OCI-LY3 (cell line): Measurements from ENCODE around the gene BASP1.

ENCODE experiments used
- H2AFZ ChIP-seq: fragments of 200-600, 300-600 bp; shearing (Covaris generic); 2 replicates; pipeline ENCODE4 v1.6.0; 2014; ENCODE audit warnings: antibody characterized with exemption, low read depth, low read length
- H3K27ac ChIP-seq: fragments of 200-600, 300-600 bp; sonication (generic); 2 replicates; pipeline ENCODE4 v1.5.1; 2014; ENCODE audit warnings: mild to moderate bottlenecking, low read length, moderate library complexity, mixed read lengths
- H3K27me3 ChIP-seq: fragments of 200-600, 300-600 bp; sonication (generic); 2 replicates; pipeline ENCODE4 v1.6.1; 2014; ENCODE audit warnings: low read depth, low read length, mixed read lengths
- H3K36me3 ChIP-seq: fragments of 200-600, 300-600 bp; sonication (generic); replicated peaks from 2 replicates; pipeline ENCODE3; 2014; ENCODE audit warnings: low read depth, low read length, mixed read lengths
- H3K4me1 ChIP-seq: fragments of 300-600, 200-600 bp; sonication (generic); 2 replicates; pipeline ENCODE4 v1.6.1; 2014; ENCODE audit warnings: low read length, mixed read lengths
- H3K4me2 ChIP-seq: fragments of 200-600, 300-600 bp; sonication (generic); 2 replicates; pipeline ENCODE4 v1.6.1; 2014; ENCODE audit warnings: low read length, mixed read lengths
- H3K4me3 ChIP-seq: fragments of 300-600, 200-600 bp; sonication (generic); 2 replicates; pipeline ENCODE4 v1.5.1; 2014; ENCODE audit warnings: antibody characterized with exemption, mild to moderate bottlenecking, low read length, moderate library complexity
- H3K79me2 ChIP-seq: fragments of 300-600, 200-600 bp; shearing (Covaris generic); 2 replicates; pipeline ENCODE4 v1.6.1; 2014; ENCODE audit warnings: mild to moderate bottlenecking, low read length, mixed read lengths
- H3K9ac ChIP-seq: fragments of 300-600, 200-600 bp; shearing (Covaris generic); 2 replicates; pipeline ENCODE4 v1.6.0; 2014; ENCODE audit warnings: mild to moderate bottlenecking, low read length, moderate library complexity
- H3K9me3 ChIP-seq: fragments of 200-600, 300-600 bp; shearing (Covaris generic); 2 replicates; pipeline ENCODE4 v1.6.1; 2014; ENCODE audit warnings: low read length, mixed read lengths; ENCODE audit not compliant: insufficient read depth
- H4K20me1 ChIP-seq: fragments of 200-600, 300-600 bp; sonication (generic); 2 replicates; pipeline ENCODE4 v1.6.1; 2016; ENCODE audit warnings: low read length, mixed read lengths; ENCODE audit not compliant: insufficient read depth
- EZH2phosphoT487 ChIP-seq: fragments of 200-600 bp; shearing (Covaris generic); IDR thresholded peaks from 2 replicates; pipeline ENCODE4 v1.6.1; 2018; ENCODE audit warnings: antibody characterized with exemption, mixed run types, low read depth
- TF ChIP-seq, protein P1 (sequence below): fragments of 200-600, 300-600 bp; sonication (generic); IDR thresholded peaks from 2 replicates; pipeline ENCODE4 v1.5.1; 2014; ENCODE audit warnings: antibody characterized with exemption, low read length, low read depth

BASP1 gene

GRCh38 chr5:17219992-17220391 is 2.6 kb downstream of the BASP1 start:
- peaks cover 76% of the 10 kb centered on the region for H3K79me2 ChIP-seq
- peak overlapping the region; percentile 91 for H3K9ac ChIP-seq
- no peaks in the 10 kb centered on the region for H3K27me3 ChIP-seq
- H3K4me2 ChIP-seq, result peak overlapping the region; percentile 98
- H4K20me1 ChIP-seq, result peaks cover 63% of the 10 kb centered on the region
- no peaks in the 10 kb centered on the region for H3K9me3 ChIP-seq
- TF ChIP-seq, protein P1, sequence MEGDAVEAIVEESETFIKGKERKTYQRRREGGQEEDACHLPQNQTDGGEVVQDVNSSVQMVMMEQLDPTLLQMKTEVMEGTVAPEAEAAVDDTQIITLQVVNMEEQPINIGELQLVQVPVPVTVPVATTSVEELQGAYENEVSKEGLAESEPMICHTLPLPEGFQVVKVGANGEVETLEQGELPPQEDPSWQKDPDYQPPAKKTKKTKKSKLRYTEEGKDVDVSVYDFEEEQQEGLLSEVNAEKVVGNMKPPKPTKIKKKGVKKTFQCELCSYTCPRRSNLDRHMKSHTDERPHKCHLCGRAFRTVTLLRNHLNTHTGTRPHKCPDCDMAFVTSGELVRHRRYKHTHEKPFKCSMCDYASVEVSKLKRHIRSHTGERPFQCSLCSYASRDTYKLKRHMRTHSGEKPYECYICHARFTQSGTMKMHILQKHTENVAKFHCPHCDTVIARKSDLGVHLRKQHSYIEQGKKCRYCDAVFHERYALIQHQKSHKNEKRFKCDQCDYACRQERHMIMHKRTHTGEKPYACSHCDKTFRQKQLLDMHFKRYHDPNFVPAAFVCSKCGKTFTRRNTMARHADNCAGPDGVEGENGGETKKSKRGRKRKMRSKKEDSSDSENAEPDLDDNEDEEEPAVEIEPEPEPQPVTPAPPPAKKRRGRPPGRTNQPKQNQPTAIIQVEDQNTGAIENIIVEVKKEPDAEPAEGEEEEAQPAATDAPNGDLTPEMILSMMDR, result no peak
- no peak for TF ChIP-seq EZH2phosphoT487
- no peak overlapping the region for H2AFZ ChIP-seq
- peak overlapping the region; percentile 81 for H3K27ac ChIP-seq
- H3K36me3 ChIP-seq, result peaks cover 27% of the 10 kb centered on the region
- H3K4me1 ChIP-seq, result peaks cover 60% of the 10 kb centered on the region
- H3K4me3 ChIP-seq, result peak overlapping the region; percentile 98

DNA sequence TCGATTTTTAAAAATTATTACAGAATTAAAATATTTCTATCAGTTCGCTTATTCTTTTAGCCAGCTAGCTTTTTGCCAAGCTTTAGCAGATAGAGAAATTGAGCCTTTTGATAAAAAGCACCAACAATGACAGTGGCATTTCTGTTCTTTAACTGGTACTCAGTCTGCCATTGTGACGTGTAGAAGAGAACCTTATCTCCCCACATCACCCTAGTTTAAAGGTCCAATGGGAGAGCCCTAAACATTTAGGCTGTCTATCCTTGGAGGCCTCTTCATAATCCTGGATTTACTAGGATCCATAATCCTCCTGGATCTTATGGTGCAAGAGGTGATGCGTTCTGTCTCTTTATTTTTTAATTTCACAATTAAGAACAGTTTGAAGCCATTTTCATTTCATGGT is 3.0 kb downstream of the BASP1 start:
- peaks cover 59% of the 10 kb centered on the region for H3K4me1 ChIP-seq
- H4K20me1 ChIP-seq, result peaks cover 68% of the 10 kb centered on the region
- peaks cover 27% of the 10 kb centered on the region for H3K36me3 ChIP-seq
- H3K9me3 ChIP-seq, result no peaks in the 10 kb centered on the region
- peak overlapping the region; percentile 98 for H3K4me2 ChIP-seq
- no peak overlapping the region for H2AFZ ChIP-seq
- peaks cover 81% of the 10 kb centered on the region for H3K79me2 ChIP-seq
- H3K27ac ChIP-seq, result peak overlapping the region; percentile 81
- H3K27me3 ChIP-seq, result no peaks in the 10 kb centered on the region
- peak overlapping the region; percentile 98 for H3K4me3 ChIP-seq
- no peak for TF ChIP-seq EZH2phosphoT487
- H3K9ac ChIP-seq, result peak overlapping the region; percentile 91

DNA sequence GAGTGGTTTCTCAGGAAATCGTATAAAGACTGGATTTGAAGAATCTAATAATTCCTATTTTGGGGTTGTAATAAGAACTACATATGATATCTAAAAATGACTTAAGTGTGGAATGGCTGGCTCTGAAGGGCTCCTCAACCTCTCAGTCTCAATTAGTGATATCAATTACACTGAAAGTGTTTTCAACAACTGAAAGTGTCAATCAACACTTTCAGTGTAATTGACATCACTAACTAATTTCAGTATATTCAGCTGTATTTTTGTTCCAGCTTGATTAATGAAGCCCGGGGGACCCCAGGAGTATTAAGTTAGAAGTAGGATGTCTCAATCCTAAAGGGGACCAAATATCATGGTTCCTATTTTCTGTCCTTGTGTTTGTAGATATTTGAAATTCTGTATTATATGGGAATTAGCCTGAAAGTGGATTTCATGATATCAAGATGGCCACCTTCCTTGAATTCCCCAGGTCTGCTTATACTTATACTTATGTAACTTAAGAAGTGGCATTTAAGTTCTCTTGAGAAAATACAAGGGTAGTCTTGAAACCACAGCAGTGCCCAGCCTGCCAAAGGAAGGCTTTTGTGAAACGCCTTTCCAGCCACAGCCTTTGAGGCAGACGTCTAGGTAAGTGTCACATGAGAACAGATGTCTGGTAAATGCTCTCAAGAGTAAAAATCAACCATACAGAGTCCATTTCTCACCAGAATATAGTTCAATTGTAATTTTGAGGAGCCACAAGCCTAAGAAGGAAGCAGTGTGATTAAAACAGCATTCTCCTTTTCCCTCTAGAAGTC is 4.6 kb downstream of the BASP1 start:
- peaks cover 82% of the 10 kb centered on the region for H4K20me1 ChIP-seq
- peak overlapping the region; percentile 98 for H3K4me2 ChIP-seq
- no peak for TF ChIP-seq EZH2phosphoT487
- TF ChIP-seq, protein P1, result no peak
- H3K9me3 ChIP-seq, result no peaks in the 10 kb centered on the region
- peaks cover 96% of the 10 kb centered on the region for H3K79me2 ChIP-seq
- peak overlapping the region; percentile 91 for H3K9ac ChIP-seq
- peaks cover 32% of the 10 kb centered on the region for H3K36me3 ChIP-seq
- peak overlapping the region; percentile 99 for H3K27ac ChIP-seq
- H3K27me3 ChIP-seq, result no peaks in the 10 kb centered on the region
- peak overlapping the region; percentile 98 for H3K4me3 ChIP-seq
- H2AFZ ChIP-seq, result no peak overlapping the region
- H3K4me1 ChIP-seq, result peaks cover 69% of the 10 kb centered on the region

GRCh38 chr5:17222664-17223063 is 5.2 kb downstream of the BASP1 start:
- Histone ChIP-seq H2AFZ (no peak overlapping the region), H3K27ac (peak overlapping the region; percentile 99), H3K4me1 (peaks cover 72% of the 10 kb centered on the region), H4K20me1 (peaks cover 85% of the 10 kb centered on the region), H3K9me3 (no peaks in the 10 kb centered on the region), H3K4me2 (peak overlapping the region; percentile 98), H3K36me3 (peaks cover 33% of the 10 kb centered on the region), H3K27me3 (no peaks in the 10 kb centered on the region), H3K79me2 (peaks cover 100% of the 10 kb centered on the region), H3K9ac (peak overlapping the region; percentile 91), H3K4me3 (peak overlapping the region; percentile 98)
- TF ChIP-seq EZH2phosphoT487, result no peak
- TF ChIP-seq, protein P1, result no peak
